Mesendoderm (in vitro differentiated cells): ENCODE results near the gene AGPAT2.

Source experiments
- DNase-seq: peaks from one replicate; pipeline ENCODE4 v3.0.0; 2013
- H2AK5ac ChIP-seq: 2 replicates; pipeline ENCODE4 v1.6.1; 2013; ENCODE audit warnings: low read length, inconsistent platforms
- H2BK120ac ChIP-seq: 2 replicates; pipeline ENCODE4 v1.6.1; 2013; ENCODE audit warnings: low read depth, mild to moderate bottlenecking, low read length, moderate library complexity, mixed read lengths
- H2BK15ac ChIP-seq: replicated peaks from 2 replicates; pipeline ENCODE4 v1.6.1; 2013; ENCODE audit warnings: low read depth, mild to moderate bottlenecking, moderate library complexity
- H2BK5ac ChIP-seq: 2 replicates; pipeline ENCODE4 v1.6.1; 2013; ENCODE audit warnings: low read length, inconsistent platforms
- H3K18ac ChIP-seq: 2 replicates; pipeline ENCODE4 v1.6.1; 2013; ENCODE audit warnings: mild to moderate bottlenecking, low read length, mixed read lengths
- H3K23ac ChIP-seq: one replicate; pipeline ENCODE4 v1.6.1; 2013; ENCODE audit warnings: low read length
- H3K27ac ChIP-seq: 2 replicates; pipeline ENCODE4 v1.5.1; 2013; ENCODE audit warnings: low read depth, mild to moderate bottlenecking, inconsistent platforms, low read length, moderate library complexity
- H3K27me3 ChIP-seq: 2 replicates; pipeline ENCODE4 v1.6.1; 2013; ENCODE audit warnings: low read length, control low read depth, mild to moderate bottlenecking, inconsistent platforms; ENCODE audit not compliant: insufficient read depth, poor library complexity
- H3K36me3 ChIP-seq: 2 replicates; pipeline ENCODE4 v1.6.1; 2013; ENCODE audit warnings: low read length, inconsistent platforms; ENCODE audit not compliant: control insufficient read depth, insufficient read depth
- H3K4ac ChIP-seq: one replicate; pipeline ENCODE4 v1.6.1; 2013; ENCODE audit warnings: low read depth, mild to moderate bottlenecking, low read length, moderate library complexity
- H3K4me1 ChIP-seq: 2 replicates; pipeline ENCODE4 v1.6.1; 2013; ENCODE audit warnings: low read depth, low read length, inconsistent platforms; ENCODE audit not compliant: control insufficient read depth
- H3K4me2 ChIP-seq: 2 replicates; pipeline ENCODE4 v1.6.1; 2013; ENCODE audit warnings: low read length
- H3K4me3 ChIP-seq: 2 replicates; pipeline ENCODE4 v1.5.1; 2013; ENCODE audit warnings: mild to moderate bottlenecking, low read length
- H3K56ac ChIP-seq: one replicate; pipeline ENCODE4 v1.6.1; 2013; ENCODE audit warnings: low read length
- H3K79me1 ChIP-seq: 2 replicates; pipeline ENCODE4 v1.6.1; 2013; ENCODE audit warnings: low read length, inconsistent platforms
- H3K79me2 ChIP-seq: 2 replicates; pipeline ENCODE4 v1.6.1; 2013; ENCODE audit warnings: mild to moderate bottlenecking, low read length; ENCODE audit not compliant: control insufficient read depth, insufficient read depth
- H3K9ac ChIP-seq: 2 replicates; pipeline ENCODE4 v1.6.1; 2013; ENCODE audit warnings: low read length, inconsistent platforms
- H4K5ac ChIP-seq: one replicate; pipeline ENCODE4 v1.6.1; 2013; ENCODE audit warnings: low read length
- H4K8ac ChIP-seq: one replicate; pipeline ENCODE4 v1.6.1; 2013; ENCODE audit warnings: low read depth, mild to moderate bottlenecking, control low read depth, low read length, moderate library complexity
- WGBS: extraction: QIAGEN DNeasy Blood & Tissue Kit; methylation state at CpG from one replicate; pipeline ENCODE4 v1.1.7; 2013; ENCODE audit warnings: low lambda C conversion rate, missing lambda C conversion rate; ENCODE audit not compliant: insufficient coverage; ENCODE audit errors: extremely low coverage; 5-methylcytosine and 5-hydroxymethylcytosine counted together

The AGPAT2 gene

DNA sequence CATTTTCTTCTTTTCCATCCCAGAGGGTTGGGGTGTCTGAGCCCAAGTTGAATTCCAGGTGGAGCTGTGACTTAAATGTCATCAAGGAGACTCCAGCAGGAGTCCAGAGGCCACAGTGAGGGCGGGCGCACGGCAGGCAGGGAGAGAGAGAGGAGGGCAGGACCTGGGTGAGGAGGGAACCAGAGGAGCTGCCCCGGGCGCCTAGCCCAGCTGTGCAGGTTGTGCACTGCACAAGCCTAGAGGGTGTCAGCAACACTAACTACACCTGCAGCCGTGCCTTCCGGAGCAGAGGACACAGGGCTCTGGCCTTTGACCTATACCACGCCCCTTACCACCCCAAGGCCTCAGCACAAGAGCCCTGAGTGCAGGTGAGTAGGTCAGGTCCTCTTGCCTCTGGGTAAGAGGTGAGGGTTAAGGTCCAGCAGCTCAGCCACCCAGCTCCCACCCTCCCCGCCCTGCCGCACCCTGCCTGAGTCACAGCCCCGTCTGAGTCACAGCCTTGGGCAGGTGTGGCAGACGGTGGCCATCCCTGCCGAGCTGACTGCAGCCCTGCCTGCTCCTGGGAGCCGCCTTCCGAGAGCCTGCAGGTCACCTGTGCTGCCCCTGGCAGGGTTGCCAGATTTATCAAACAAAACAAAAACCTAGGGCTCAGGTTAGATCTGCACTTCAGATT lies 6.4 kb upstream of the AGPAT2 start:
- Histone ChIP-seq H3K4me3 (no peak overlapping the region), H4K8ac (no peak overlapping the region)
- DNase-seq: peak; percentile 51

DNA sequence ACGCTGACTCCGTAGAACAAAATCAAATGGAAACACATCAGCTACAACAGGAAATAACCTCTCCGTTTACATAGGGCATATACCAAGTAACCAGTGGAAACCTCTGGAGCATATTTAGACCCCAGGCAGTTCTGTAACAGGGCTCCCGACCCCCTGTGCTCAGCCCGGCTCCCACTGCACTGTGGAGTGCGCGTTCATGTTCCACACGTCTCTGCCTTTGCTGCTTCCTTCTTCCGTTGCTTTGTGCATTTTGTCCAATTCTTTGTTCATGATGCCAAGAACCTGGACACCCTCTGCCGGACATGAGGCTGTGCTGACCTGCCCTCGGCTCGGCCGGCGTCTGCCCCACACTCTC lies 5.9 kb upstream of the AGPAT2 start:
- no peak overlapping the region for H3K27ac ChIP-seq
- H3K4me3 ChIP-seq: no peak overlapping the region
- WGBS: no CpG with 5 or more reads among the region's 14 CpGs
- H3K79me1 ChIP-seq: no peaks in the 10 kb centered on the region
- H2BK15ac ChIP-seq: no peak overlapping the region
- H3K56ac ChIP-seq: no peak overlapping the region
- DNase-seq: no peak
- H3K23ac ChIP-seq: no peak overlapping the region
- H2AK5ac ChIP-seq: no peak overlapping the region
- H4K5ac ChIP-seq: no peak overlapping the region
- H3K4me2 ChIP-seq: no peak overlapping the region
- no peaks in the 10 kb centered on the region for H3K27me3 ChIP-seq
- H4K8ac ChIP-seq: no peak overlapping the region
- H2BK120ac ChIP-seq: no peak overlapping the region
- no peaks in the 10 kb centered on the region for H3K79me2 ChIP-seq
- no peak overlapping the region for H3K4ac ChIP-seq
- H2BK5ac ChIP-seq: no peak overlapping the region
- no peak overlapping the region for H3K18ac ChIP-seq
- no peaks in the 10 kb centered on the region for H3K36me3 ChIP-seq
- H3K9ac ChIP-seq: no peak overlapping the region
- peaks cover 2% of the 10 kb centered on the region for H3K4me1 ChIP-seq

More for the DNA sequence above, 6.4 kb upstream of the AGPAT2 start:
- Histone ChIP-seq H2BK5ac (no peak overlapping the region), H3K27me3 (no peaks in the 10 kb centered on the region), H3K4ac (no peak overlapping the region), H2BK15ac (no peak overlapping the region), H3K56ac (no peak overlapping the region), H3K36me3 (no peaks in the 10 kb centered on the region), H3K23ac (no peak overlapping the region), H3K4me1 (peaks cover 2% of the 10 kb centered on the region), H4K5ac (no peak overlapping the region), H3K4me2 (no peak overlapping the region), H3K27ac (no peak overlapping the region), H2AK5ac (no peak overlapping the region), H3K18ac (no peak overlapping the region), H2BK120ac (no peak overlapping the region), H3K79me1 (no peaks in the 10 kb centered on the region), H3K79me2 (no peaks in the 10 kb centered on the region), H3K9ac (no peak overlapping the region)
- no CpG with 5 or more reads among the region's 15 CpGs for WGBS

DNA sequence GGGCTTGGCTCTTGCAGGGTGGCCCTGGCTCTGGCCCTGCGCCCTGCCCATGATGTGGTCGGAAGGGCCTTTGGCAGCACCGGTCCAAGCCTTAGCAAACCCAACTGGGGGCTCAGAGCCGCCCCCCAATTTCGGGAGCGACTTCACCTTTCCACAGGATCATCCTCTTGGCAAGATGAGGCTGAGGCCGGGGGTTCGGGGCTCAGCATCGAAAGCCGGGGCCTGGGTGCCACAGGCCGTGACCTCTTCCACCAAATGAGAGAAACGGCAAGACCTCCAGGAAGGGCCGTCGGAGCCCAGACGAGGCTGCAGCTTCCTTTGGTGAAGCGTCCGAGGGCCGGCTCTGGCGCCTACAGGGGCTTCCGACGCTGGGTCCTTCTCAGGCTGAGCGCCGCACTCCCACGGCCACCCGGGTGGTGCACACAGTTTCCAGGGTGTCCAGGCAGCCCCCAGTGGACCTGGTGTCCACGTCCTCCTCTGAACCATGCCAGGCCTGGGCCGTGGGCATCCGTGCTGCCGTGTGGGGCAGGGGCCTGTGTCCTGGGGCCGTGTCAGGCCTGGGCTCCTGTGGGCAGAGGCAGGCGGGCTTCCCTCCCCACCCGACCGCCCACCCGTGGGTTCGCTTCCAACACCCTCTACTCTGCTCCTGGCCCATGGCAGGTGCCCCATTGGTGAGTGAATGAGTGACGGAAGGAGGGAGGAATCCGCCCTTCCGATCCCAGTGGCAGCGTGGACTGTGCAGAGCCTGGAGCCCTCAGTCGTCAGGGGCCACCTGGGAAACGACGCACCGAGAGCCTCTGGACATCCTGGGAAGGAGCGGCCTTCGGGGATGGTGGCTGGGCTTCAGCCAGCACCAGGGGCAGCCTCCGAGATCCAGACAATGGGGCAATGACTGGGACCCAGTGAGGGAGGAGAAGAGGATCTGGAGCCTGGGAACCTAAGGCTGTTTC lies 5.2 kb upstream of the AGPAT2 start:
- Histone ChIP-seq H3K36me3 (no peaks in the 10 kb centered on the region), H4K5ac (no peak overlapping the region), H3K9ac (no peak overlapping the region), H3K27me3 (no peaks in the 10 kb centered on the region), H3K4me3 (no peak overlapping the region), H2BK120ac (no peak overlapping the region), H3K79me2 (no peaks in the 10 kb centered on the region), H3K4ac (no peak overlapping the region), H3K18ac (no peak overlapping the region), H3K56ac (no peak overlapping the region), H3K4me2 (no peak overlapping the region), H3K23ac (no peak overlapping the region), H3K27ac (no peak overlapping the region), H3K4me1 (peaks cover 2% of the 10 kb centered on the region), H2BK15ac (no peak overlapping the region), H4K8ac (no peak overlapping the region), H2BK5ac (no peak overlapping the region), H3K79me1 (no peaks in the 10 kb centered on the region), H2AK5ac (no peak overlapping the region)
- WGBS: no CpG with 5 or more reads among the region's 46 CpGs
- no peak for DNase-seq

DNA sequence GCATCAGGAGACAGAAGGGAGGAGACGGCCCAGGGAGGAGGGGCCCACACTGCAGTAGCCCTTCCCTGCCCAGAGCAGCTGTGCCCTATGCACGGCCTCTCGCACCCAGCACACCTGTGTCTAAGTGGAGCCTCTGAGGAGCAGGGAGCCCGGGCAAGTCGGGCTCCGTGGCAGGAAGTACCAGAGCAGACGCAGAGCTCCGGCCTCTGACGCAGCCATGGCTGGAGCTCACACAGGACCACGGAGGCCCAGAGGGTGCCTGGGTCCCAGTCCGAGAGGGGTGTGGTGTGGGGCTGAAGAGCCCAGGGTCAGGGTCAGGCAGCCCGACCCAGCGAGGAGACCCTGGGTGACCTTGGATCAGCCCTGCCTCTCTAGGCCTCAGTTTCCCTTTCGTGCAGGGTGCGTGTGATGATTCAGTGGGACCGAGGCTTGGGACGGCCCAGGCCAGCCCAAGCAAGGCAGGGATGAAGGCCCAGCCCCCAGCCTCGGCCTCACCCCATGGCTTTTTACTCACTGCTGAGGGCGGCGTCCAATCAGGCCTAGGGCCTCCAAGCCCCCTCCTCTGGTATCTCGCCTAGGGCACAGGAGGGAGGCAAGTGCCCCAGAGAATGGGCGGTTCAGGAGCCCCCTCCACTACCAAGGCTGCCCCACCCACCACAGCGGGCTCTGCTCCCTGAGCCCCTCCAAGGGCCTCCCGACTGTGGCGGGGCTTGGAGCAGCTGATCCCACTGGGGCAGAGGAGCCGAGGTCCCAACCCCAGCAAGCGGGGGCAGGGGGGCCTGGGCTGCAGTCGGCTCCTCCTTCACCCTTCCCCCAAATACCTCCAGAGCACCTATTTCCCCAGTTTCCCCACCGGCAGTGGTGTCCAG lies 4.3 kb upstream of the AGPAT2 start:
- no peak for DNase-seq
- WGBS: no CpG with 5 or more reads among the region's 29 CpGs
- H3K4me3 ChIP-seq: no peak overlapping the region

DNA sequence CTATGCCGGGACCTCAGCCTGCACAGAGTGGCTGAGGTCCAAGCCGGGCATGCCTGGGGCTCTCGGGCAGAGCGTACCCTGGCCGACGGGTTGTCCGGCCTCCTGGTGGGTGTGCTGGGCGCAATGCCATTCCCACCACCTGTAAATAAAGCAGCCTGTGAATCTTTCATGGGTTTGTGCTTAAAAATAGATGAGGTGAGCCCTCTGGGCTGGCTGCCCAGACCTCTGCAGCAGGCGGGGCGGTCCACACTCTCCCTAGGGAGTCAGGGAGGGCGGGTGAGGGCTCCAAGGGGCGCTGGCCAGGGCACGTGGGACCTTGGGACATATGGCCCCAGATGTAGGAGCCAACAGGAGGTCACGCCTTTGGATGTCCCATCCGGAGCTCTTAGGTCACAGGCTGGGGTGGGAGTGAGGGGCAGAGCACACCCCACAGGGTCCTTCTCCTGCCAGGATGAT lies 3.6 kb upstream of the AGPAT2 start:
- Histone ChIP-seq H4K5ac (no peak overlapping the region), H2BK5ac (no peak overlapping the region), H4K8ac (no peak overlapping the region), H3K4me3 (no peak overlapping the region), H3K79me1 (no peaks in the 10 kb centered on the region), H3K18ac (no peak overlapping the region), H2BK120ac (no peak overlapping the region), H3K27me3 (no peaks in the 10 kb centered on the region), H3K23ac (no peak overlapping the region), H3K9ac (no peak overlapping the region), H3K79me2 (no peaks in the 10 kb centered on the region), H2BK15ac (no peak overlapping the region), H3K36me3 (no peaks in the 10 kb centered on the region), H2AK5ac (no peak overlapping the region), H3K56ac (no peak overlapping the region), H3K4ac (no peak overlapping the region), H3K4me2 (no peak overlapping the region), H3K27ac (no peak overlapping the region), H3K4me1 (no peaks in the 10 kb centered on the region)
- no CpG with 5 or more reads among the region's 15 CpGs for WGBS
- no peak for DNase-seq

More for the DNA sequence above, 4.3 kb upstream of the AGPAT2 start:
- H4K8ac ChIP-seq: no peak overlapping the region
- H3K18ac ChIP-seq: no peak overlapping the region
- no peak overlapping the region for H3K4ac ChIP-seq
- no peak overlapping the region for H2BK120ac ChIP-seq
- H3K79me2 ChIP-seq: no peaks in the 10 kb centered on the region
- no peaks in the 10 kb centered on the region for H3K79me1 ChIP-seq
- no peak overlapping the region for H3K23ac ChIP-seq
- no peaks in the 10 kb centered on the region for H3K4me1 ChIP-seq
- H3K27me3 ChIP-seq: no peaks in the 10 kb centered on the region
- no peak overlapping the region for H3K27ac ChIP-seq
- peak overlapping the region; percentile 39 for H3K56ac ChIP-seq
- H2BK5ac ChIP-seq: no peak overlapping the region
- H3K4me2 ChIP-seq: no peak overlapping the region
- H3K36me3 ChIP-seq: no peaks in the 10 kb centered on the region
- H3K9ac ChIP-seq: no peak overlapping the region
- no peak overlapping the region for H2BK15ac ChIP-seq
- H4K5ac ChIP-seq: no peak overlapping the region
- H2AK5ac ChIP-seq: no peak overlapping the region
